Neural crest cell (in vitro differentiated cells): ENCODE results near the gene TMEM272. TPM values are rescaled to one million over a fixed set of nuclear protein-coding genes. Genes with fewer than 3 reads are reported as not detected.

Experiments
- DNase-seq: peaks from one replicate; pipeline ENCODE4 v3.0.0; 2021; ENCODE audit warnings: low read depth, mixed read lengths, low spot score
- H3K27ac Mint-ChIP-seq: one replicate; pipeline ENCODE4 v1.8.0; 2021; ENCODE audit warnings: mild to moderate bottlenecking, mixed read lengths; ENCODE audit not compliant: unreplicated experiment
- H3K27me3 Mint-ChIP-seq: 2 replicates; pipeline ENCODE4 v1.8.0; 2021; ENCODE audit warnings: low read depth, mild to moderate bottlenecking, mixed read lengths
- H3K36me3 Mint-ChIP-seq: 2 replicates; pipeline ENCODE4 v1.8.0; 2021; ENCODE audit warnings: low read depth, mild to moderate bottlenecking, mixed read lengths
- H3K4me1 Mint-ChIP-seq: 2 replicates; pipeline ENCODE4 v1.8.0; 2021; ENCODE audit warnings: mixed read lengths
- H3K4me3 Mint-ChIP-seq: one replicate; pipeline ENCODE4 v1.8.0; 2021; ENCODE audit warnings: mild to moderate bottlenecking, mixed read lengths
- H3K9me3 Mint-ChIP-seq: 2 replicates; pipeline ENCODE4 v1.8.0; 2021; ENCODE audit warnings: mixed read lengths
- total RNA-seq: library from RNA; stranded (reverse); gene quantifications from 2 replicates; pipeline ENCODE4 v1.2.1, GENCODE V29; 2021
- TF ChIP-seq, protein P1 (sequence below): fragments of 200-600 bp; sonication (generic); conservative IDR thresholded peaks from 2 replicates; pipeline ENCODE4 v1.5.0; 2021; ENCODE audit warnings: antibody characterized with exemption, mild to moderate bottlenecking

TMEM272 gene
- total RNA-seq, 1 donor from 2014 or later: 0.26 TPM

GRCh38 chr13:51843529-51843928, 1.4 kb downstream of the TMEM272 start:
- TF ChIP-seq, protein P1, sequence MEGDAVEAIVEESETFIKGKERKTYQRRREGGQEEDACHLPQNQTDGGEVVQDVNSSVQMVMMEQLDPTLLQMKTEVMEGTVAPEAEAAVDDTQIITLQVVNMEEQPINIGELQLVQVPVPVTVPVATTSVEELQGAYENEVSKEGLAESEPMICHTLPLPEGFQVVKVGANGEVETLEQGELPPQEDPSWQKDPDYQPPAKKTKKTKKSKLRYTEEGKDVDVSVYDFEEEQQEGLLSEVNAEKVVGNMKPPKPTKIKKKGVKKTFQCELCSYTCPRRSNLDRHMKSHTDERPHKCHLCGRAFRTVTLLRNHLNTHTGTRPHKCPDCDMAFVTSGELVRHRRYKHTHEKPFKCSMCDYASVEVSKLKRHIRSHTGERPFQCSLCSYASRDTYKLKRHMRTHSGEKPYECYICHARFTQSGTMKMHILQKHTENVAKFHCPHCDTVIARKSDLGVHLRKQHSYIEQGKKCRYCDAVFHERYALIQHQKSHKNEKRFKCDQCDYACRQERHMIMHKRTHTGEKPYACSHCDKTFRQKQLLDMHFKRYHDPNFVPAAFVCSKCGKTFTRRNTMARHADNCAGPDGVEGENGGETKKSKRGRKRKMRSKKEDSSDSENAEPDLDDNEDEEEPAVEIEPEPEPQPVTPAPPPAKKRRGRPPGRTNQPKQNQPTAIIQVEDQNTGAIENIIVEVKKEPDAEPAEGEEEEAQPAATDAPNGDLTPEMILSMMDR: no peak
- Mint-ChIP-seq H3K27ac (no peak overlapping the region), H3K27me3 (no peaks in the 10 kb centered on the region), H3K9me3 (no peaks in the 10 kb centered on the region), H3K36me3 (peaks cover 3% of the 10 kb centered on the region), H3K4me1 (peaks cover 21% of the 10 kb centered on the region), H3K4me3 (no peak overlapping the region)
- no peak for DNase-seq

- Mint-ChIP-seq H3K27me3 (no peaks in the 10 kb centered on the region), H3K4me3 (no peak overlapping the region), H3K9me3 (no peaks in the 10 kb centered on the region), H3K4me1 (peaks cover 21% of the 10 kb centered on the region), H3K36me3 (no peaks in the 10 kb centered on the region), H3K27ac (no peak overlapping the region)
- no peak for DNase-seq
- TF ChIP-seq, protein P1: no peak
These were observed 3.2 kb downstream of the TMEM272 start for GRCh38 chr13:51841732-51842131.

- DNase-seq: no peak
- Mint-ChIP-seq H3K4me1 (peaks cover 21% of the 10 kb centered on the region), H3K27ac (no peak overlapping the region), H3K36me3 (no peaks in the 10 kb centered on the region), H3K27me3 (no peaks in the 10 kb centered on the region), H3K9me3 (no peaks in the 10 kb centered on the region), H3K4me3 (no peak overlapping the region)
- TF ChIP-seq, protein P1: no peak
These were observed 4.1 kb downstream of the TMEM272 start for GRCh38 chr13:51840917-51841316.

DNA sequence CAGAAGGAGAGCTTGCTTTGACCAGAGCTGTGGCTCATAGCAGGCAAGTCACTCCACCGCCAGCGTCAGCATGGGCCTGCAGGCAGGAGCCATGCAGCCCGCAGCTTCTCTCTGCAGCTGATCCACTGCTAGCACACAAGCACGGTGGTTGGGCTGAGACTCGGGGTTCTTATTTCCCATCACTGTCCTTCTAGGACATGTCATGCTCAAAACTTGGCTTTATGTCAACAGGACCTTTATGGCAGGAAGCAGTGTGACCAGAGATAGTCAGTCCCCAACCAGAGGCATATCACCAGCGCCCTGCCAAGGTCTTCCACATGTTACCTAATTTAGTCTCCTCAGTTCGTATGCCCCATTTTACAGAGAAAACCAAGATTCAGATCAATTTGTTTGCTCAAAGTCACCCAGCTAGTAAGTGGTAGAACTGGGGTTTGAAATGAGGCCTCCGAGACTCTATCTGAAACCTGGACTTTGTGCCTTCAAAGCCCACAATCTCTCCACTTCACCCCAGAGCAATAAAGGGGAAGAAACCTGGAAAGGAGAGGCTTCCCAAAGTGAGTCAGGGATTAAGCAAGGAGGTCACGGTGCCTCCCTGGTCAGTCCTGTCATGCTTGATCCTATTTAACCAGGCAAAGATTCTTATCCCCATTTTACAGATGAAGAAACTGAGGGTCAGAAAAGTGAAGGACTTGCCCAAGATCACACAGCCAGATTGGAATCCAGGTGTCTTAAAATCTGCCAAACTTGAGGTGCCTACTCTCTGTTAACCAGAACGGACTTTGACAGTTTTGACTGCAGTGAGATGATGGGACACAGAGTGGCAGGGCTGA, 5.1 kb downstream of the TMEM272 start:
- no peak overlapping the region for H3K27ac Mint-ChIP-seq
- H3K27me3 Mint-ChIP-seq: no peaks in the 10 kb centered on the region
- DNase-seq: no peak
- no peaks in the 10 kb centered on the region for H3K9me3 Mint-ChIP-seq
- H3K36me3 Mint-ChIP-seq: no peaks in the 10 kb centered on the region
- no peak overlapping the region for H3K4me3 Mint-ChIP-seq
- H3K4me1 Mint-ChIP-seq: peaks cover 16% of the 10 kb centered on the region
- TF ChIP-seq, protein P1: no peak

- H3K27ac Mint-ChIP-seq: no peak overlapping the region
- no peak for DNase-seq
- TF ChIP-seq, protein P1: no peak
- peaks cover 5% of the 10 kb centered on the region for H3K4me1 Mint-ChIP-seq
- no peaks in the 10 kb centered on the region for H3K36me3 Mint-ChIP-seq
- no peaks in the 10 kb centered on the region for H3K27me3 Mint-ChIP-seq
- H3K4me3 Mint-ChIP-seq: no peak overlapping the region
- no peaks in the 10 kb centered on the region for H3K9me3 Mint-ChIP-seq
These were observed 6.6 kb downstream of the TMEM272 start for GRCh38 chr13:51838240-51838846.
